Endodermal cell (in vitro differentiated cells): ENCODE measurements around the gene SGTB. TPM values are rescaled to one million over a fixed set of nuclear protein-coding genes. Genes with fewer than 3 reads are reported as not detected.

Source experiments
- DNase-seq: peaks from one replicate; pipeline ENCODE4 v3.0.0-alpha.2; 2017
- H3K27ac ChIP-seq: 2 replicates; pipeline ENCODE4 v1.5.1; 2013; ENCODE audit warnings: mild to moderate bottlenecking, low read depth, low read length, moderate library complexity
- H3K27me3 ChIP-seq: 2 replicates; pipeline ENCODE4 v1.6.1; 2013; ENCODE audit warnings: mild to moderate bottlenecking, low read length, moderate library complexity; ENCODE audit not compliant: insufficient read depth, control insufficient read depth, poor library complexity, severe bottlenecking
- H3K36me3 ChIP-seq: 2 replicates; pipeline ENCODE4 v1.7.0; 2013; ENCODE audit warnings: mild to moderate bottlenecking, low read length, moderate library complexity; ENCODE audit not compliant: control insufficient read depth, insufficient read depth
- H3K4me1 ChIP-seq: one replicate; pipeline ENCODE4 v1.7.0; 2013; ENCODE audit warnings: low read length; ENCODE audit not compliant: control insufficient read depth, insufficient read depth
- H3K4me3 ChIP-seq: 2 replicates; pipeline ENCODE4 v1.5.1; 2013; ENCODE audit warnings: mild to moderate bottlenecking, low read length, moderate library complexity
- H3K9ac ChIP-seq: 2 replicates; pipeline ENCODE4 v1.6.1; 2013; ENCODE audit warnings: mild to moderate bottlenecking, low read length, moderate library complexity; ENCODE audit not compliant: poor library complexity, severe bottlenecking; ENCODE audit errors: extremely low read depth
- H3K9me3 ChIP-seq: 2 replicates; pipeline ENCODE4 v1.6.1; 2013; ENCODE audit warnings: mild to moderate bottlenecking, low read length, moderate library complexity; ENCODE audit not compliant: control insufficient read depth
- H3K27ac Mint-ChIP-seq: 2 replicates; pipeline ENCODE4 v1.8.0; 2020; ENCODE audit warnings: mixed read lengths
- H3K27me3 Mint-ChIP-seq: 2 replicates; pipeline ENCODE4 v1.8.0; 2021; ENCODE audit warnings: mild to moderate bottlenecking, mixed read lengths; ENCODE audit not compliant: insufficient read depth
- H3K36me3 Mint-ChIP-seq: 2 replicates; pipeline ENCODE4 v1.8.0; 2020; ENCODE audit warnings: low read depth, mixed read lengths
- H3K4me1 Mint-ChIP-seq: 2 replicates; pipeline ENCODE4 v1.8.0; 2020; ENCODE audit warnings: mixed read lengths
- H3K4me3 Mint-ChIP-seq: 2 replicates; pipeline ENCODE4 v1.8.0; 2020; ENCODE audit warnings: mild to moderate bottlenecking, moderate library complexity, mixed read lengths
- H3K9me3 Mint-ChIP-seq: 2 replicates; pipeline ENCODE4 v1.8.0; 2020; ENCODE audit warnings: mild to moderate bottlenecking, mixed read lengths
- CTCF ChIP-seq: fragments of 200-600 bp; sonication (generic); conservative IDR thresholded peaks from 2 replicates; pipeline ENCODE4 v1.5.0; 2021; ENCODE audit warnings: antibody characterized with exemption, mild to moderate bottlenecking
- WGBS, 2 experiments: methylation state at CpG; one replicate each; pipeline versions ENCODE4 v1.1.5 to v1.1.7; 2013; ENCODE audit warnings: missing lambda C conversion rate in 2 of 2, mixed read lengths in 1 of 2; ENCODE audit not compliant: insufficient coverage in 1 of 2, insufficient read length in 1 of 2; 5-methylcytosine and 5-hydroxymethylcytosine counted together
- total RNA-seq, 2 donors: library from RNA; stranded (reverse); fragmentation: NEBNext Ultra II Directional in 1 of 2; extraction: Animal tissue kit (Norgen Biotek cat#: 25700) in 1 of 2; gene quantifications; 2 replicates in 1 of 2; 3 replicates in 1 of 2; pipeline ENCODE4 v1.2.1, GENCODE V29; 2021

SGTB gene
- total RNA-seq, 2 donors from 2014 or later, result 14.6 to 17.9 TPM

GRCh38 chr5:65695896-65696295 is 26.0 kb downstream of the SGTB start:
- Histone ChIP-seq H3K36me3 (peaks cover 15% of the 10 kb centered on the region), H3K4me1 (peaks cover 3% of the 10 kb centered on the region), H3K4me3 (no peak overlapping the region), H3K27ac (no peak overlapping the region), H3K9ac (no peak overlapping the region), H3K27me3 (peaks cover 4% of the 10 kb centered on the region), H3K9me3 (no peaks in the 10 kb centered on the region)
- no peak overlapping the region for H3K27ac Mint-ChIP-seq
- no peak overlapping the region for H3K4me3 Mint-ChIP-seq
- H3K9me3 Mint-ChIP-seq, result no peaks in the 10 kb centered on the region
- TF ChIP-seq CTCF, result no peak
- no peak for DNase-seq
- H3K36me3 Mint-ChIP-seq, result peaks cover 23% of the 10 kb centered on the region
- no peaks in the 10 kb centered on the region for H3K27me3 Mint-ChIP-seq
- 72 to 85% methylated on average over 4 of the region's 4 CpGs for WGBS, 2 experiments
- no peaks in the 10 kb centered on the region for H3K4me1 Mint-ChIP-seq

GRCh38 chr5:65695162-65695755 is 26.6 kb downstream of the SGTB start:
- no peak overlapping the region for H3K4me3 Mint-ChIP-seq
- 86 to 93% methylated on average over 3 to 4 of the region's 4 CpGs for WGBS, 2 experiments
- Histone ChIP-seq H3K27ac (no peak overlapping the region), H3K9ac (no peak overlapping the region), H3K4me3 (no peak overlapping the region), H3K9me3 (no peaks in the 10 kb centered on the region), H3K27me3 (peaks cover 4% of the 10 kb centered on the region), H3K4me1 (peaks cover 3% of the 10 kb centered on the region), H3K36me3 (peaks cover 15% of the 10 kb centered on the region)
- no peaks in the 10 kb centered on the region for H3K27me3 Mint-ChIP-seq
- peaks cover 28% of the 10 kb centered on the region for H3K36me3 Mint-ChIP-seq
- H3K27ac Mint-ChIP-seq, result no peak overlapping the region
- DNase-seq, result no peak
- no peak for TF ChIP-seq CTCF
- no peaks in the 10 kb centered on the region for H3K9me3 Mint-ChIP-seq
- H3K4me1 Mint-ChIP-seq, result no peaks in the 10 kb centered on the region

GRCh38 chr5:65693121-65693520 is 28.8 kb downstream of the SGTB start:
- Histone ChIP-seq H3K36me3 (peaks cover 13% of the 10 kb centered on the region), H3K9me3 (no peaks in the 10 kb centered on the region), H3K27ac (no peak overlapping the region), H3K27me3 (no peaks in the 10 kb centered on the region), H3K4me1 (no peaks in the 10 kb centered on the region), H3K9ac (no peak overlapping the region), H3K4me3 (no peak overlapping the region)
- no peaks in the 10 kb centered on the region for H3K27me3 Mint-ChIP-seq
- 92 to 95% methylated on average over 2 of the region's 2 CpGs for WGBS, 2 experiments
- H3K4me1 Mint-ChIP-seq, result no peaks in the 10 kb centered on the region
- H3K4me3 Mint-ChIP-seq, result no peak overlapping the region
- H3K27ac Mint-ChIP-seq, result no peak overlapping the region
- TF ChIP-seq CTCF, result no peak
- peaks cover 19% of the 10 kb centered on the region for H3K36me3 Mint-ChIP-seq
- no peaks in the 10 kb centered on the region for H3K9me3 Mint-ChIP-seq
- no peak for DNase-seq
